ENCODE data around the gene LTBP1.

The LTBP1 gene

DNA sequence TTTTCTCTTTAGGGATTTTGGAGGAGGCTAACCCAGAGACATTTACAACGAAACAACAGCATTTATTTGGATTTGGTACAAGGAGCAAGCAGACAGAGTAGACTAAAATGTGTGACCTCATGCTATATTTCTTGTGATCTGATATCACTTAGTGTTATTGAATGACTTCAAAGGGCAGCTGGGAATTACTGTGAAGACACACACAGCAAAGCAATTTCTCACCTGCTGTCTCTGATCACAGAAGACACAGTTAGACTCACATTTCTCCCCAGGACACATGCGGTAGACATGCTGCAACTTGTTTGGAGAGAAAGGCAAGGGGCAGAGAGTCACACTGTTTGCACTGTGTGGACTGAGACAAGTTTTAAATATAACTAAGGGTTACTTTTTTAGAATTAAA is 67.5 kb downstream of the LTBP1 start:
- no peak for DNase-seq

DNA sequence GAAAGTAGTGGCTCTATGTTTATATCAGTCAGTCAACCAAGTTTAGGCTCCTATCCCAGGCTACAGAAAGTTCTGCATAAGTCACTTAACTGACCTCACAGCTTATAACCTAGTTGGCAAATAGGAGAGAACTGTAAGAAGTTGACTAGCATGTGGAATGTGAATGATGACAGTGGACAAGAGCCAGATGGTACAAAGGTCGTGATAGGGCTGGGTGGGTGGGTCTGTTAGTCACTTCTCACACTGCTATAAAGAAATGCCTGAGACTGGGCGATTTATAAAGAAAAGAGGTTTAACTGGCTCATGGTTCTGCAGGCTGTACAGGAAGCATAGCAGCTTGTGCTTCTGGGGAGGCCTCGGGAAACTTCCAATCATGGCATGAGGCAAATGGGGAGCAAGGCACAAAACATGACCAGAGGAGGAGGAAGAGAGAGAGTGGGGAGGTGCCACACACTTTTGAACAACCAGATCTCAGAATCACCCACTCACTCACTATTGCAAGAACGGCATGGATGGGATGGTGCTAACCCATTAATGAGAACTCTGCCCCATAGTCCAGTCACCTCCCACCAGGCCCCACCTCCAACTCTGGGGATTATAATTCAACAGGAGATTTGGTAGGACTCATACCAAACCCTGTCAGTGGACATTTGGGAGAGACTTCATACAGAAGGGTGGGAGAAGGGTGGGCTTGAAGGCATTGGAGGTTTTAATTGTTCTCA is 68.8 kb downstream of the LTBP1 start:
- no peak for DNase-seq

DNA sequence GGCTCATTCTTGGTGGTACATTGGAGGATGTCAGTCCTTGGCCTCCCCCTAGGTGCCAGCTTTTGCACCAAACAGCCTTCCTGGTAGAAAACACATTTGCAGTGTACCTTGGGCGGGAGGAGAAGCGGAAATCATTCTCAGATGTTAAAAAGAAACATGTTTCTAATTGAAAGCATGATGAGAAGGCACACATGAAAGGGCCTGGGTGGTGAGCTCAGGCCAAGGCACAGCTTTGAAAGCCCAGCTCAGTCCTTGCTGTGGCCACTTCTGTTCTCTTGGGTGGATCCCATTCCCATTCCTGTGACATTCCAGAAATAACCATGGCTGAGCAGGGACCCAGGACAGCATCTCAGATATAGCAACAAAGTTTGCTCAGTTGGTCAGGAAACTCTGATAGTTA is 71.5 kb downstream of the LTBP1 start:
- DNase-seq, result no peak

DNA sequence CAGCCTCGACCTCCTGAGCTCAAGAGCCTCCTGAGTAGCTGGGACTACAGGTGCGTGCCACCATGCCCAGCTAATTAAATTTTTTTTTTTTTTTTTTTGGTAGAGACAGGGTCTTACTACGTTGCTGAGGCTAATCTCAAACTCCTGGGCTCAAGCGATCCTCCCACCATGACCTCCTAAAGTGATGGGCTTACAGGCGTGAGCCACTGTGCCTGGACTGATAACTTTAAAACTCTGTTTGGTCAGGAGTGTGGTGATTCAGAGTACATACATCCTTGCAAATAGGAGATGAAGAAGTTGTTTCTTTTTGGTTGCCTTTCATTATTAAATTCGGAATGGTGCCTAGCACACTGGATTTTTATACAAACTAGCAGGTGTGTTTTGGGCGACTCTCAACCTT is 73.0 kb downstream of the LTBP1 start:
- DNase-seq, result no peak

DNA sequence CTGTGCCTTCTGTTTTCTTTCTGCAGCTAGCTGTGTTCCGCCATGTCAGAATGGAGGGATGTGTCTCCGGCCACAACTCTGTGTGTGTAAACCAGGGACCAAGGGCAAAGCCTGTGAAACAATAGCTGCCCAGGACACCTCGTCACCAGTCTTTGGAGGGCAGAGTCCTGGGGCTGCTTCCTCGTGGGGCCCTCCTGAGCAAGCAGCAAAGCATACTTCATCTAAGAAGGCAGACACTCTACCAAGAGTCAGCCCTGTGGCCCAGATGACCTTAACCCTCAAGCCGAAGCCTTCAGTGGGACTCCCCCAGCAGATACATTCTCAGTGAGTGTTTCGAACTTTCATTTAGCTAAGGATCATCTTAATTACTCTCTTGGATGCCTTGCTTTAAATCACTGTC is 74.1 kb downstream of the LTBP1 start:
- no peak for DNase-seq

DNA sequence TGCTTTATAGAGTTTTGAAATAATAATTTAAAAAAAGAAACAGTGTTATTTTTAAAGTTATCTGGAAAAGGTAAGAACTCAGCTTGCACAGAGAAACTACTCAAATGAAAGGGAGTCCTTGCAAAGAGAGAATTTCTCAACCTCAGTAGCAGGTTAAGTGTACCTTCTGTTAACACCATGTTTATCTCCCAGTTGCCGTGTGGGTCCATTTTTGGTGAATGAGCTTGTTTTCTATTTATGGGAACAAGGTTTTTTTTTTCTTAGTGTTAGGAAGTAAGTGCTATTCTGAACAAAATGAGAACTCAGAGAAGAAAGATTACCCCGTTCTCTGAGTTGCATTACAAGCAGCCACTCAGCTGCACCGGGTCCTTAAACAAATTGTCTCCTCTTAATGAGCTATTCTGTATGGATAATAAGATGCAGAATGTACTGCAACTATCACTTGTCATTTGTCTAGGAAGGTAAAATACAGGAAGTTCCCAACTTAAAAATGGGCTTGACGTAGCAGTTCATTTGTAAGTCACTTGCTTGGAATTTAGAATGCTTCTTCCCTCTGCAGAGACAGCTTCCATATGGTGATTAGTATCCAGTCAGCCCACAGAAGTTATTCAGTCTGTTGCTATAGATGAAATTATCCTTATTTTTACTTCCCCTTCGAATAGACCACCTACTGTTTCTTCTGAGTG is 74.9 kb downstream of the LTBP1 start:
- no peak for DNase-seq

DNA sequence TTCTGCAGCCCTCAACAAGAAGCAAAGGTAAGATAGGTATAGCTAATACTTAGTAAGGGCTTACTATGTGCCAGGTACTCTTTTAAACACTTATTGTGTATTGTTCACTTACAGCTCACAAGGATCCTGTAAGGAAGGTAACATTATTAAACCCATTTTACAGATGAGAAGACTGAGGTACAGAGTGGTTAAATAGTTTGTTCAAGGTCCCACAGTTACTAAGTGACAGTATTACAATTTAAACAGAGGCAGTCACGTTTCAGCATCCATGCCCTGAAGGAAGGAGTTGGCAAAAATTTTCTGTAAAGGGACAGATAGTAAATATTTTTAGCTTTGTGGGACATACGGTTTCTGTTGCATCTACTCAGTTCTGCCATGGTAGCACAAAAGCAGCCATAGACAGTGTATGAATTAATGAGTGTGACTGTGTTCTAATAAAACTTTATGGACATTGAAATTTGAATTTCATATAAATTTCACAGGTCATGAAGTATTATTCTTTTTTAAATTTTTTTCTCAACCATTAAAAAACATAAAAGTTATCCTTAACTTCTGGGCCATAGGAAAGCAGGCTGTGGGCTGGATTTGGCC is 75.7 kb downstream of the LTBP1 start:
- no peak for DNase-seq

DNA sequence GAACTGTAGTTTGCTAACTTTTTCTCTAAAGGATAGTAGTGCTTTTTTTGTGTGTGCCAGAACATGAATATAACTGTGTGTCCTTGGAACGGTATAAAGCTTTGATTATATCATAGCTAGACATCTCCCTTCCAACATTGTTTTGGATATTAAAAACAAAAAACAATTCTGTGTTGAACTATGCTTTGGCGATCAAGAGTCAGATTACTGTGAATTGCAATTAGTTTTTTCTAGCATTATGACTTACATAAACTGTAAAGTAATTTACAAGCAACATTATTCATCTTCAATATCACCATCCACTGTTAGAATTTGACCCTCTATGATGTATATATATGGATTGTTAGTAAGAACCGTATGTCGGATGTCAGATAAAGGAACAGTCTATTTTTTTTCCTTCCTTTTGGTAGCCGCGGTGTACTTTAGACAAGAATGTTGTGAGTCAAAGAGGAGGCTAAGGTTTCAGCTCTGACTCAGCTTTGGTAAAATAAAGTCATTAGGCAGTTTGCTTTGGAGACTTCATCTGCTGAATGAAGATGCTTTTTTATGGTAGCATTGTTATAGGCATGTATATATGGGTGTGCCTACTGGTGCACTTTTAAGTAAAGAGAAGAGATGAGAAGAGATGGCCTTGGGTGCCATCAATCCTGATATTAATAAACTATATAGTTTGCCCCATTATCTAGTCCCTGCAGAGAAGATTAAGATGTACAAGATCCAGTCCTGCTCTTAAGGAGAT is 76.4 kb downstream of the LTBP1 start:
- no peak for DNase-seq

DNA sequence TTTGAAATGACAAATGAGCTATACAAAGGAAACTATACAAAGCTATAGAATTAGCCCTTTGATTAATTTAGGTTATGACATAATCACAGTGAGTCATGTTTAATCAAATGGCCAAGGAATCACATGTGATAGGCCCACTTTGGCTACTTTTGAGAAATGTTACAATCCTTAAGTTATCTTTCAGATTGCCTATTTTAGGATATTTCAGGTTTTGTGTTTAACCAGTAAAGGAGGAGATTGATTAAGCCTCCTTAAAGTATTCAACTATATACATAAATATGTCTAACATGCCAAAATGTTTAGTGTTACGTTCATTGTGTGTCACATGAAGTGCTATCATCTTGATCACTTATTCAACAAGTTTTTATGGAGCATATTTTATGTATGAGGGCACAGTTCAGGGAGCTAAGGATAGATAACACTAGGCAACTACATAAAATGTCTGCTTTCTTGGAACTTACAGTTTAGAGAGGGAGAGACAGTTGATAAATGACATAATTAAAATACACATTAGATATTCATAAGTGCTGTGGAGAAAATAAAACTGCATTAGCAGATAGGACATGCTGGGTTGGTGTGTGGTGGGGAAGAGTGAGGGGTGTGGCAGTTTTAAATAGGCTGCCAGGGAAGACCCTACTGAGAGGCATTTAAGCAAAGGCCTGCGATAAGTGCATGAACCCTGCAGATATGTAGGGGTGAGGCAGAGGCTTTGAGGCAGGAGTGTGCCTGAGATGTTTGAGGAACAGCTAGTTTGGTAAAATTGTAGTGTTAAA is 77.2 kb downstream of the LTBP1 start:
- no peak for DNase-seq

DNA sequence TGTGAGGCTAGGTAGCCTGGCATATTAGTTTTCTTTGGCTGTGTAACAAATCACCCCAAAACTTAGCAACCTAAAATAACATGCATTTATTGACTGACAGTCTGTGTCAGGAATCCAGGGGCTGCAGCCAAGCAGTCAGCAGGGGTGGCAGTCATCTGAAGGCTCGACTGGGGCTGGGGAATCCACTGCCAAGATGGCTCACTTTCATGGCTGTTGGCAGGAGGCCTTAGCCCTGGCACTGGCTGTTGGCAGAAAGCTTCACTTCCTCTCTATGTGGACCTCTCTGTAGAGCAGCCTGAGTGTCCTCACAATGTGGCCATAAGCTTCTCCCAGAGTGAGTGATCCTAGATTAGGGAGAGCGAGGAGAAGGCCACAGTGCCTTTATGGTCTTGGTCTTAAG is 78.0 kb downstream of the LTBP1 start:
- DNase-seq, result no peak

DNA sequence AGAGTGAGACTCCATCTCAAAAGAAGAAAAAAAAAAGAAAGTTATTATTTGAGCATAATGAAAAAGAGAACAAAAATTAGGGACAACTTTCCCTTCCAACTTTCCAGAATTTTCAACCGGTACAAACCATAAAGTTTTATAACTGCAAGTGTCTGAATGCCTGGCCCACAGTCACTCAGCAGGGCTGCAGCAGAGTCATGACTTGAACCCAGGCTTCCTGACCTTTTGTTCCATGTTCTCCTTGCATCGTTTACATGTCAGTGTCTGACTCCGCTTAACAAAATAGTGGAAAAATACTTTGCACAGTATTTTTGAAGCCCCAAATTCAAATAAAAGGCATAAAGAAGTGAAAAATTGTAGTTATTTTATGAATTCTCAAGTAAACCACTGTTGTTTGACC is 82.7 kb downstream of the LTBP1 start:
- no peak for DNase-seq

DNA sequence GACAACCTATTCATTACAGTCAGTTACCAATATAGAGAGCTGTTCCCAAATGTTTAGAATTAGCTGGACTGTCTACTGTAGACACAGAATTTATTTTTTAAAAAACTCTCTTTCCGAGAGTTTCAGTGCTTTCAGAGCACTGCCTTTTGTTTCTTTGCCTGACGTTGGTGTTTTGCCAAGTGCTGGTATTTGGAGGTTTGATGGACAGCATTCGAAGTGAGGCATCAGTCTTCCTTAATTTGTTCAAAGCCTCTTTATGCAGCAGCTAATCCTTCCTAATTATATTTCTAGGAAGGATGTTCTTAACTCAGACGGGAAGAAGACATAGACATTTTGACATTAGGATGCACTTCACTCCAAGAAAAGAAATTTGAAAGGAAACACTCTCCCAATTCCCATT is 83.2 kb downstream of the LTBP1 start:
- DNase-seq, result no peak

DNA sequence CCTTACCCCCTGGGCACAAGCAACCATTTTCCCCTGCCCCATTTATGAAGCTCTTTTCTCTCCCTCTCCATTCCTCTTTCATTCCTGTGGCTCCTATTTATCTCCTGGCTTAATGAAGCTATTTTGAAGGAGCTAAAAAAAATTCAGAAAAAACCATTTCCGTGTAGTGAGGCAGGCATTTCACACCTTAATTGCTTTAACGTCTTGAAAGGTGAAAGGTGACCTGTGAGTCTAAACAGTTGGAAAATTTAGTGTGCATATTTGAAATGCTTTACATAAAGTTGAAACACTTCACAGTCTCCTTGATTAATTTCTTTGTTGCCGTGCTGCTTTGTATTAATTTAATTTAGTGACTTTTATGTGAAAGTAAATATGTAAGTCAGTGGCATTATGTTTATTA is 83.6 kb downstream of the LTBP1 start:
- DNase-seq, result no peak

DNA sequence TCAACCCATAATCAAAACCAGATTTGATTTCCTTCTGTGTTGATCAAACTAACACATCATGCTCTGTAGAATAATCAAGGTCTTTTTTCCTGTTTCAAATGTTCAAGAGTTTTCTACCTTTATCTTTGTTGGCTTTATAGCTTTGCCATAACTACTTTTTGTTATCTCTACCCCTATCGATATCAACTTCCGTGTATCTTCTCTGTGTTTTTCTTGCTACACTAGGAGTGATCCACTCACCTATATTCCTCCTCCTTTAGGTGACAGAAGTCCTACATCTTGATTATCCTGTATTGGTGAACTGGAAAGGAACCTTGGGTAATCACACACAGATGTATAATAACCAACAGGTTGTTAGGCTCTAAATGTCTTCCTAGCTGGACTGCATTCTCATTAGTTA is 85.5 kb downstream of the LTBP1 start:
- no peak for DNase-seq

DNA sequence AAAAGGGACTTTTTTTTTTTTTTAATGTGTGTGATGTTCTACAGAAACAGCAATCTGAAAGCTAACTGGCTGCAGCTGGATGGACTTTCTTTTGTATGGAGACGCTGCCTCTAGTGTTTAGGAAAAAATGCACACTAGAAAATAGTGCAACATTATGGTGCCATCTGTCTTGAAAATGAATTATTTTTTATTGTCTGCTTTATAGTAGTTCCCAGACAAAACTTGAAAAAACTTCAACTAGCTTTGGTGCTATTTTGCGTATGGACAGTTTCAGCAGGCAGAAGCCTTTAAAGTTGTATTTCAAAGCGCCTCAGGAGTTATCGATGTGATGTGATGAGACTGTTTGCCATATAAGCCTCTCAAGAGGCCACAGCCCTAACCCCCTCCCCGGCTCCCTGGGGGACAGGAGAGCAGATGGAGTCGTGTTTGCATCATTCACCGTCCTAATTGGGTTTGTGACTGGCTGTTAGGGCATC is 86.9 kb downstream of the LTBP1 start:
- no peak for DNase-seq

DNA sequence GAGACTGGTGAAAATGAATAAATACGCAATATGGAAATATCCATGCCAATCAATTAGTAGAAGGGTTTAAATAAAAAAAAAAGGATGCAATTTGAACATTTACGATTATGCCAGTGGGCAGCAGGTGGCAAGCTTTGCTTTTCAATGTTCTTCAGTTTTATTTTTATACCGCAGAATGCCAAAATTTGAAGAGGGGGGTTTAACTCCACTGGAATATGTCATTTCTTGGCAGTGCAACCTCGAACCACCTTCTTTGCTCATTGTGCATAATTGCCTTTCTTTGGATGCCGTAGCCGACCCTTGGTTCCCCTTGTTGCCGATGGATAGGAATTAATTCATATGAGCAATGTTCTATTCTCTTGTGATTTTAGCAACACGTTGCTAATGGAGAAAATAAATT is 88.0 kb downstream of the LTBP1 start:
- no peak for DNase-seq

DNA sequence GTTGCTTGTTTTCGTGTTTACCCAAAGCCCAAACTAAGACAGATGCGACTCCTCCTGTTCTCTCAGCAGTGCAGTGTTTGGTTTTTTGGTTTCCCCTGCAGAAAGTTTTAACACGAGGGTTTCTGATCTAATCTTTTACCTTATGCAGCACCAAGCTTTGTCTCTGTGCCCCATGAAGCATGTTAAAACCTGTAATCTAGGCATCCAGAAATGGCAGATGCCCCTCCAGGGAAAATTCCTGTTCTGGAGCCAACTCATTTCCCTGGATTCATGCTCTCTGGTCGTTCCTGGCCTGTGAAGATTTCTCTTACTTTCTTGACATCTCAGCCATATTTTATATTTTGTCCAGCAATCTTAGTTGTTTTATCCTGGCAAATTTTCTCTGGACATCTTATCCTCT is 91.5 kb downstream of the LTBP1 start:
- DNase-seq, result no peak

DNA sequence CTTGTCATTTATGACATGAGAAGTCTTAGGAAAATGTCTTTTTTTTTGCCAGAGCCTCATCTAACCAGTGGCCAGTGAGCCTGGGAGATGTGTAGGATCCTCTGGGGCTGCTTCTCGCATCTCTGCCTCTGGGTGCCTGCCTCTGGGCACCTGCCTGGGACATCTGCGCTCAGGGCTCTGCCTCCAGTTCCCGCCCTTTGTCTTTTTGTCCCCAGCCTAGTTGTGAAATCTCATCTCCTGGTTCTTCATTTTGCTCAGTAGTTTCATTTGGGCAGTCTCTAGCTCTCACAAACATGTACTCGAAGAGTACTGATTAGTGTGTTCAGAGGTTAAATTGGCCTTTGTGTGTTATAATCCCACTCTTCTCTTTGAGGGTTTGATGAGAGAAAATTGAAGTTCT is 92.0 kb downstream of the LTBP1 start:
- no peak for DNase-seq

DNA sequence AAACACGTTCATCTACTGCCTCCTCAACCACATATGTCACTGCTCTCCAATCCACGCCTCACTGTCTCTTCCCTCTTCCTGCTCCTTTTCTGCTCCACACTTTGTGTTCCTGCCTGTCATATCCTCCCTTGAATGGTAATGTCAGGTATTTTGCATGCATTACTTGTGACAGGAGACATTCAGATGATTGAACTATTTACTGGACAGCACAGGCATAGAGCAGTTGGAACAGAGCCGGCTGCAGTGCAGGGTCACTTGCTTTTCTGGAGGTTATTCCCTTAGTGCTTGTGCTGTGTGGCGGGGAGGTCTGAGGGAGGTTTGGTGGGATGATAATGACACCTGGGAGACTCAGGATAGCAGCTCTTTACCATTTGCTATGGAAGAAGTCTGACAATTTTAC is 93.8 kb downstream of the LTBP1 start:
- no peak for DNase-seq

DNA sequence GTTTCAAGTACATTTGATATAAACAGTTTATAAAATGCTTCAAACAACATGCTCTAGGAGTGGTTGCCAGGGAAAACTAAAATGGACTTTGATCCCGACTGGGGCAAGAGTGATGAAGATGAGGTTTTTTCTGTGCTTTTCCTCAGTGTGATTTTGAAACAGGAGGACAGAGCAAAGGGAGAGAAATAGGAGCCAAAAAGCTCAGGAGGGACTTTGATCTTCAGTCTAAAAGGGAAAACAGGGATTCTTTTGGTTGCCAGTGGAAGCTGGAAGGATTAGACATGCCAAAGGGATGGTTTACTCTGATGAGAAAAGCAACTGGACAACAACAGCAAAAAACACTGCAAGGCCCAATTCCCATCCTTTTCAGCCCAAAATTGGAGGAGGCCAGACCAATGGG is 95.5 kb downstream of the LTBP1 start:
- DNase-seq, result no peak

DNA sequence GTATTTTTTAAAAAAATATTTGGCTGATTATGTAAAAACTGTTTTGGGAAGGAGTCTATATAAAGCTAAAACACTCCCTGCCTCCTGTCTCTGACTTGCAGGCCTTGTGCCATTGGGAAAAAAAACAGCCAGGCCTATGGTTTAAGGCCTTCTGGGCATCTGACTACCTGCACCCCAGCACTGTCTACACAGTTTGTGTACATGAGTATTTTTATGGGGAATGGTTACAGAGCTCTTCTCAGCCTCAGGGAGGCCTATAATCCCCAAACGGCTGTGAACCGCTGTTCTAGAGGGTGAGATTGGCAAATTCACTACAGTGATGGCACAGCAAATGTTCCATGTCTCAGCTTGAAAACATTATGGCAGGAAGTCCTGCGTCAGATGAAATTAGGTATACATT is 96.1 kb downstream of the LTBP1 start:
- DNase-seq, result no peak

DNA sequence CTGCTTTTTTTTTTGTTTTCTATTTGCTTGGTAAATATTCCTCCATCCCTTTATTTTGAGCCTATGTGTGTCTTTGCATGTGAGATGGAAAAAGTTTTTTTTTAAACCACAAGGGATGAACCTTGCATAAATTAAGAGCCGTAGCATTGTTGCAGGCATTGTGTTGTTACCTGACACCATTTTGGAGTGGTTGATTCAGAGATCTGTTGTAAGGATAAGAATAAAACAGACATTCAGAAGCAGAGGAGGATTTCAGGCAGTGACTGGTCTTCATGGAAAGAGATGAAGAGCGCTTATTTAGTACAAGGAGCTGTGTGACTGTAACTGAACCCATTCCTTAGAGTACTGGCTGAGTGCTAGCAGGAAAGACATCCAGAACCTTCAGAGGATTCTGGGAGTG is 101.2 kb downstream of the LTBP1 start:
- DNase-seq, result no peak
